KBM-7 (cell line): ENCODE measurements around the gene FANCD2.
"Not testable (repeated sequence)": the region's sequence is repeated elsewhere in the genome, so short reads cannot be mapped to it uniquely, and the experiment has no call there.

ENCODE experiments used
- DNase-seq: peaks from one replicate; pipeline ENCODE4 v3.0.0-alpha.2; 2015
- in situ Hi-C: fragments of 300-500 bp; cut with MboI; formaldehyde crosslinking; loops from 2 replicates; pipeline ENCODE4 v1.14.3; 2020; ENCODE audit warnings: low sequenced_read_pairs, low pct_unique_long_range_greater_than_20kb, mixed read lengths

The FANCD2 gene

DNA sequence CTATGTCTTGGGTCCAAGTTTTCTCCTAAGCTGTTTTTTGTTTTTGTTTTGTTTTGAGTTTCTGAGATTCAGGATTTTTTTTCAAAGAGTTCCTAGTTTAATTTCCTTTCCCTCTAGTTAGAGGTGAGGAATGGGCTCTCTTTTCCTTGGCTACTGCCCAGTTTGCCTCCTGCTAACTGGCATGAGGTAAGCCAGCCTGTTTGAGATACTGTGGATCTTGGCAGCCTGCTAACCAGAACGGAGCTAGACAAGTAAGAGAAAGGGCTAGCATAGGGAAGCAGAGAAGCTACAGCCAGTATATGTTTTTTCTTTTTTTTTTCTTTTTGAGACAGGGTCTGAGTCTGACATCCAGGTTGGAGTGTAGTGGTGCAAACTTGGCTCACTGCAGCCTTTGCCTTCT is 64.5 kb downstream of the FANCD2 start:
- in situ Hi-C loops, DNase-seq: not testable (repeated sequence)

DNA sequence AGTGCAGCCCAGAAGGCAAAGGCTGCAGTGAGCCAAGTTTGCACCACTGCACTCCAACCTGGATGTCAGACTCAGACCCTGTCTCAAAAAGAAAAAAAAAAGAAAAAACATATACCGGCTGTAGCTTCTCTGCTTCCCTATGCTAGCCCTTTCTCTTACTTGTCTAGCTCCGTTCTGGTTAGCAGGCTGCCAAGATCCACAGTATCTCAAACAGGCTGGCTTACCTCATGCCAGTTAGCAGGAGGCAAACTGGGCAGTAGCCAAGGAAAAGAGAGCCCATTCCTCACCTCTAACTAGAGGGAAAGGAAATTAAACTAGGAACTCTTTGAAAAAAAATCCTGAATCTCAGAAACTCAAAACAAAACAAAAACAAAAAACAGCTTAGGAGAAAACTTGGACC is 65.2 kb downstream of the FANCD2 start:
- in situ Hi-C loops, DNase-seq: not testable (repeated sequence)

- DNase-seq = no peak
- in situ Hi-C loops = no loop called here
These were observed 67.4 kb downstream of the FANCD2 start for GRCh38 chr3:10093678-10094077.

DNA sequence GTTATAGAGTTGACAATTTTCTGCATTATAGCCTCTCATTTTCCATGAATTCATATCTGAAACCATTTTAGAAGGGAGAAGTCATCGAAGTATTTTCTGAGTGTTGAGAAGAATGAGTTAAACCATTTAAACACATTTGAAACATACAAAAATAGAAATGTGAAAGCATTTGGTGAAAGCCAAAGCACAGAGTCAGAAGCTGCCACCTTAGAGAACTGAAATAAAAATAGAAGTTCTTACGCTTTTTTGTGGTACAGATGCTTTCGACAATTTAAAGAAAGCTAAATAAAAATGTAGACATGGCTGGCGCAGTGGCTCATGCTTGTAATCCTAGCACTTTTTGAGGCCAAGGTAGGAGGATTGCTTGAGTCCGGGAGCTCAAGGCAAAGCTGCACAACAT is 72.8 kb downstream of the FANCD2 start:
- no peak for DNase-seq
- in situ Hi-C loops = no loop called here

DNA sequence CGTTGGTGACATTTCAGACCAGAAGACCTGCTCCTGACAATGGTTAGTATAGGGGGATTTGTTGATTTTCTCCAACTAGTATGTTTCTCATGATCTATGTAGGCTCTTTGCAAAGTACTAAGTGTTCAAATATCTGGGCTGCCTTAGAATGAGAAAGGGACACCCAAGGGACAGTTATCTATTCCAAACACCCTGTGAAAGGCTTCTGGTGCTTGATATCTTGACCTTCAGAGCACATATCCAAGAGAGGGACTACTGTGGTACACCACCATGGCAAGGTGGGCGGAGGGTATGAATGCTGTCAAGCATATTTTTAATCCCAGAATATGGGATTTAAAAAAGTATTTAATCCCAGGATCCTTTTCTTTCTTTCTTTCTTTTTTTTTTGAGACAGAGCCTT is 80.7 kb downstream of the FANCD2 start:
- in situ Hi-C loops = no loop called here
- no peak for DNase-seq

DNA sequence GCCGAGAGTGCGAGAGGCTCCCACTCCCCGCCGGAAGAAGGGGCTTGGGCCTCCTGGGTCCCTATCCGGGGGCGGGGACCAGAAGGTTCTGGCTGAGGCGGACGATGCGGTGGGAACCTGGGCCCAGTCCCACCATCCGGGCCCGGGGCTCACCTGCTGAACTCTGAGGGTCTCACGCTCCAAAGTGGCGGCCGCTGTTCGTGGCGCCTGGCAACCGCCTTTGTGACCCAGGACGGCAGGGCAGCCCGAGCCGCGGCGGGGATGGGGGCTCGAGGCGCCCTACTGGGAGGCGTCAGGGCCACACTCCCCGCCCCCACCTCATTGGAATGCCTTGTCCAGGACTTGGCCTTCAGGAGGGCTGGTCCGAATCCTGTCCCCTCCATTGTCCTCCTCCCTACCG is 81.9 kb downstream of the FANCD2 start, which contains the start of gene FANCD2OS:
Gene FANCD2OS, minus strand, starts transcription at position 165 of the 400 bp plus-strand sequence. CDS start 3,481 bp downstream, outside the sequence.
- in situ Hi-C loops = no loop called here
- DNase-seq = no peak

DNA sequence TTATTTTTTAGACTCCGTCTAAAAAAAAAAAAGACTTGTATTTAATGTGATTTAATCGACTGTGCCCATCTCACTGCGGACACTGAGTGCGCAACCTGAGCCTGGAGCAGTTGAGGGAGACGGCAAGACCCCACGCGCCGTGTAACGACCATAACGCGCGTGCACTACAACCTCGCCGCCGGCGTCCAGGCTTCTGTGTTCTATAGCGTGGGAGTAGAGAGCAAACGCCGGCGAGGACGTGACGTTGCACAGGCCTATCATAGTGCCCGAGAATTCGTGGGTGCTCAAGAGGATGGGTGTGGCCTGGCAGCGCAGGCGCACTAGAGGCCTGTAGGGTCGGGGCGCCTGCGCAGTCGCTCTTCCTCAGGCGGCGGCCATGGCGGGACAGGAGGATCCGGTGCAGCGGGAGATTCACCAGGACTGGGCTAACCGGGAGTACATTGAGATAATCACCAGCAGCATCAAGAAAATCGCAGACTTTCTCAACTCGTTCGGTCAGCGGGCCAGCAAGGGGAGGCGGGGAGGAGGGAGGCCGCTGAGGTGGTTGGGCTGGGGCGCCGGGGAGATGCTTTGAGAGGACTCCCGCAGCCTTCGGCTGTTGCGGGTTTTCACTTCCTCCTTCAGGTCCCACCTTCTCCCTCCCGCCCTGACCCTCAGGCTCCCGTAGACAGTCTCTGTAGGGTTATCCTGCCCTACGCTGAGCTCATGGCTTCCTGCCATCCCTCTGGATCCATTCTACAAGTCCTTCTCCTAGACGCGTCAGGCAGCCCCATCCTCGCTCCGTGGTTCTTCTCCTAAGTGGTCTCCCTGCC is 89.3 kb downstream of the FANCD2 start, which contains the start of gene BRK1:
Gene BRK1, plus strand, starts transcription at position 350 of the 812 bp plus-strand sequence. Its CDS starts 27 bp downstream, at position 377.
- in situ Hi-C loops = no loop called here
- peak; percentile 96 for DNase-seq

DNA sequence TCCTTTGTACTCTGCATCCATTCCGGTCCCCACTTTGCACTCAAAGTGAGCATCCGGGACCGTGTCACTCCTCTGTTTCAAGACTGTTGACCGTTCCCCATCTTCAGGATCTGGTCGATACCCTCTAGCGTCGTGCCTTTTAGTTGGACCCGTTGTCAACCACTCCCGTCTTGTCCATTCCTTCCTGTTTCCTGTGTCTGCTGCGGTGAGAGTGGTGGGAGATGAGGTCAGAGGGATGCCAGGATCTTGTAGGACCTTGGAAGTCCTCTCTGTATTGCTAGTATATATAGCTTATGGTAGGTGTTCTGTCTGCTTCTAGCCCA is 89.9 kb downstream of the FANCD2 start:
- in situ Hi-C loops = no loop called here
- DNase-seq = peak; percentile 62

DNA sequence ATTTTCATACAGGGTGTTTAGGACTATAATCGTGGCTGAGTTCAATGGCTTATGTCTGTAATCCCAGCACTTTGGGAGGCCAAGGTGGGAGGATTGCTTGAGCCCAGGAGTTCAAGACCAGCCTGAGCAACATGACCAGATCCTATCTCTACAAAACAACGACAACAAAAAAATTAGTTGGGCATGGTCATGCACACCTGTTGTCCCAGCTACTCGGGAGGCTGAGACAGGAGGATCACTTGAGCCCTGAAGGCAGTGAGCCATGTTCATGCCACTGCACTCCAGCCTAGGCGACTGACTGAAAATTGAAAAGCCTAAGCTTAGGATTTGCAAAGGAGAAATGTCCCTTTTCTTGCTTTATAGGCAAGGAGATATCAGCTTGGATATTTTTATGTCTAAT is 90.7 kb downstream of the FANCD2 start:
- in situ Hi-C loops = no loop called here
- DNase-seq = no peak

DNA sequence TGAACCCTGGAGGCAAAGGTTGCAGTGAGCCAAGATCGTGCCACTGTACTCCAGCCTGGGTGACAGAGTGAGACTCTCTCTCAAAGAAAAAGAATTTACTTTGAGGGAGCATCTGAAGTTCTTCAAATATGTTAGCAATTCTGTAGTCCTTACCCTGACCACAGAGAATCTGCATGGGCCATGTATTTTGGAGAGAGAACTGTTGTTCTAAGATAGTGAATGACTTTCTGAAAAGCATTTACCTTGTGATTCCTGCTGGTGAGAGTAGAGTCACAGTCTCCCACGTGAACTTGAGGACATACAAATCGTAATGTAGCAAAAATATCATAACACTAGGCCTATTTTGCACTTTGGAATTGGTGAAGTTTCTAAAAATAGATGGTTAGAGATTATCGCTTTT is 93.1 kb downstream of the FANCD2 start:
- in situ Hi-C loops = no loop called here

GRCh38 chr3:10121064-10121463 is 94.8 kb downstream of the FANCD2 start:
- in situ Hi-C loops = no loop called here

More for the DNA sequence above, 93.1 kb downstream of the FANCD2 start:
- no peak for DNase-seq

DNA sequence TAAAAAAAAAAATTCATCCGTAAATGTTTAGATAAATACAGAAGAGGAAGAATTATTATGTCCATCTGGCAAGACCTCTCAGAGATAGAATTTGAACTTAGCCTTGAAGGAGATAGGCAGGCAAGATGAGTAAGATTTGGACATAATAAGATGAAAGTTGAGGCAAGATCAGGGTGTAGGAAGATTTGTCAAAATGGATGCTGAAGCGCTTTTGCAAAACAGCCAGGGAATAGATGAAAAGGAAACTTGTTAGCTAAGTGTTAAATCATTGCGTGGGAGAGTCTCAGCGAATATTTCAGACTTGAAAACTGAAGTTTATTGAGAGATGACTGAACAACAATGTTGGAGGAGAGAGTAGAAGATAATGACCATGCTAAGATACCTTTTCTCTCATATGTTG is 96.5 kb downstream of the FANCD2 start:
- DNase-seq = no peak
- in situ Hi-C loops = no loop called here

More at GRCh38 chr3:10121064-10121463, 94.8 kb downstream of the FANCD2 start:
- DNase-seq = no peak

DNA sequence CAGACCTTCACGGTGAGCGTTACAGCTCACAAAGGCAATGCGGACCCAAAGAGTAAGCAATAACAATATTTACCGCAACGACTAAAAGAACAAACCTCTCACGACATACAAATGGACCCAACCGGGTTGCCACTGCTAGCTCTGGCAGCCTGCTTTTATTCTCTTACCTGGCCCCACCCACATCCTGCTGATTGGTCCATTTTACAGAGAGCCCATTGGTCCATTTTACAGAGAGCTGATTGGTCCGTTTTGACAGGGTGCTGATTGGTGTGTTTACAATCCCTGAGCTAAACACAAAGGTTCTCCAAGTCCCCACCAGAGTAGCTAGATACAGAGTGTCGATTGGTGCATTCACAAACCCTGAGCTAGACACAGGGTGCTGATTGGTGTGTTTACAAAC is 109.6 kb downstream of the FANCD2 start:
- in situ Hi-C loops, DNase-seq: not testable (repeated sequence)

- in situ Hi-C loops = no loop called here
- DNase-seq = no peak
These were observed 110.3 kb downstream of the FANCD2 start for GRCh38 chr3:10136426-10137005.

DNA sequence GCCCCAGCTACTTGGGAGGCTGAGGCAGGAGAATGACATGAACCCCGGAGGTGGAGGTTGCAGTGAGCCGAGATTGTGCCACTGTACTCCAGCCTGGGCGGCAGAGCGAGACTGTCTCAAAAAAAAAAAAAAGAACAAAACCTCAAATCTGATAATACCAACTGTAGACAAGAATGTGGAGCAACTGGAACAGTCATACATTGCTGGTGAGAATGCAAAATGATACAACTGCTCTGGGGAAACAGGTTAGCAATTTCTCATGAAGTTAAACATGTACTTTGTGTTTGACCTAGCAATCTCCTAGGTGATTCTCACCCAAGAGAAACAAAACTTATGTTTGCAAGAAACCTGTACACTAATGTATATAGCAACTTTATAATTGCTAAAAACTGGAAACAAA is 110.9 kb downstream of the FANCD2 start:
- DNase-seq = no peak
- in situ Hi-C loops = no loop called here

DNA sequence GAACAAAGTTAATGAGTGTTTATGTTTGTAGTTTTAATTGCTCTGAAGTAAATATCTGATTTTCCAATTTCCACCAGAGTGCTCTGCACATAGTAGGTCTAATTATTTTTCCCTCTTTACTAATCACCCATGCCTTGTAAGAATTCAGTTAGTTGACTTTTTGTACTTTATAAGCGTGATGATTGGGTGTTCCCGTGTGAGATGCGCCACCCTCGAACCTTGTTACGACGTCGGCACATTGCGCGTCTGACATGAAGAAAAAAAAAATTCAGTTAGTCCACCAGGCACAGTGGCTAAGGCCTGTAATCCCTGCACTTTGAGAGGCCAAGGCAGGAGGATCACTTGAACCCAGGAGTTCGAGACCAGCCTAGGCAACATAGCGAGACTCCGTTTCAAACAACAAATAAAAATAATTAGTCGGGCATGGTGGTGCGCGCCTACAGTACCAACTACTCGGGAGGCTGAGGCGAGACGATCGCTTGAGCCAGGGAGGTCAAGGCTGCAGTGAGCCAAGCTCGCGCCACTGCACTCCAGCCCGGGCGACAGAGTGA is 114.8 kb downstream of the FANCD2 start:
- DNase-seq = no peak
- in situ Hi-C loops = no loop called here

- peak; percentile 65 for DNase-seq
- in situ Hi-C loops = no loop called here
These were observed 116.7 kb downstream of the FANCD2 start for GRCh38 chr3:10142707-10143560.

DNA sequence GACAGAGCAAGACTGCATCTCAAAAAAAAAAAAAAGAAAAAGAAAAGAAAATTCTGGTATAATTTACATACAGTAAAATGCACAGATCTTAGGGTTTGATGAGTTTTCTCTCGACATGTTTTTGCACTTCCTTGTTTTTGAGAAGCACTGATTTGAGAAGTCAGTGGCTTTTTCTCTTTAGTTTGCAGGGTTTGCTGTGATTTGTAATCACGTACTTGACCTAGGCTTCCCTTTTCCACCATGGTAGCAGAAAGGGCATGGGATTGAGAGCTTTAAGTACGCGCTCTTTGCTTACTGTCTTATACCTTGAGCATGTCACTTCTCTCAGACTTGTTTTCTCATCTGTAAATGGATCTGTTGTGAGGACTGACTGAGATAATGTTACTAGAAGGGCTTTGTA is 119.4 kb downstream of the FANCD2 start:
- in situ Hi-C loops = no loop called here
- DNase-seq = peak; percentile 49

DNA sequence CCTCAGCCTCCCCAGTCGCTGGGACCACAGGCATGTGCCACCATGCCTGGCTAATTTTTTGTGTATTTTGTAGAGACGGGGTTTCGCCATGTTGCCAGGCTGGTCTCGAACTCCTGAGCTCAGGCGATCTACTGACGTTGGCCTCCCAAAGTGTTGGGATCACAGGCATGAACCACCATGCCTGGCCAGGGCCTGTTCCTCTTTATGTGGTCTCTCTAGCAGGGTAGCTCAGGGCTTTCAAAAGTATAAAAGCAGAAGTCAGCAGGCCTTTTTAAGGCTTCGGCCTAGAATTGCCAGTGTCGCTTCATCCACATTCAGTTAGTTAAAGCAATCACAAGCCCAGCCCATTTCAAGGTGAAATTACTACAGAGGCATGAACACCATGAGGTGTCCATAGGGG is 123.0 kb downstream of the FANCD2 start:
- in situ Hi-C loops = no loop called here
- DNase-seq = peak; percentile 61
